ENCODE results near the gene ETNK2.
"Not testable (repeated sequence)": the region's sequence is repeated elsewhere in the genome, so short reads cannot be mapped to it uniquely, and the experiment has no call there.

ETNK2 gene

GRCh38 chr1:204123376-204123775 lies 28.5 kb downstream of the ETNK2 start:
- peak; percentile 13 for DNase-seq

- no peak for DNase-seq
Observed at GRCh38 chr1:204121840-204122555, 29.8 kb downstream of the ETNK2 start.

GRCh38 chr1:204116539-204116938 lies 35.3 kb downstream of the ETNK2 start:
- DNase-seq, result no peak

GRCh38 chr1:204115116-204115515 lies 36.7 kb downstream of the ETNK2 start:
- peak; percentile 9 for DNase-seq

- no peak for DNase-seq
Observed at GRCh38 chr1:204114606-204115005, 37.2 kb downstream of the ETNK2 start.

- DNase-seq, result no peak
Observed at GRCh38 chr1:204113896-204114295, 37.9 kb downstream of the ETNK2 start.

- no peak for DNase-seq
Observed at GRCh38 chr1:204112876-204113730, 38.7 kb downstream of the ETNK2 start.

- DNase-seq, result no peak
Observed at GRCh38 chr1:204110894-204111633, 40.8 kb downstream of the ETNK2 start.

- DNase-seq, result no peak
Observed at GRCh38 chr1:204108312-204109141, 43.3 kb downstream of the ETNK2 start.

GRCh38 chr1:204107892-204108291 lies 44.0 kb downstream of the ETNK2 start:
- DNase-seq, result no peak

- DNase-seq, result no peak
Observed at GRCh38 chr1:204106825-204107224, 45.0 kb downstream of the ETNK2 start.

- DNase-seq, result no peak
Observed at GRCh38 chr1:204105131-204105515, 46.7 kb downstream of the ETNK2 start.

- peak; percentile 16 for DNase-seq
Observed at GRCh38 chr1:204104331-204105130, 47.3 kb downstream of the ETNK2 start.

- DNase-seq, result no peak
Observed at GRCh38 chr1:204103431-204103741, 48.5 kb downstream of the ETNK2 start.

- peak; percentile 35 for DNase-seq
Observed at GRCh38 chr1:204102739-204103430, 49.0 kb downstream of the ETNK2 start.

- DNase-seq, result peak; percentile 91
Observed at GRCh38 chr1:204102029-204102611, 49.7 kb downstream of the ETNK2 start.

GRCh38 chr1:204099754-204100153 lies 52.1 kb downstream of the ETNK2 start:
- not testable (repeated sequence) for DNase-seq

- DNase-seq, result no peak
Observed at GRCh38 chr1:204098683-204099082, 53.2 kb downstream of the ETNK2 start.

- no peak for DNase-seq
Observed at GRCh38 chr1:204096931-204097330, 54.9 kb downstream of the ETNK2 start.

GRCh38 chr1:204094856-204095634 lies 56.8 kb downstream of the ETNK2 start:
- DNase-seq, result no peak

Measured in hematopoietic multipotent progenitor cell treated with erythropoietin and hydrocortisone succinate and interleukin-3 and kit ligand, for 8 days (in vitro differentiated cells).